H1 (cell line): ENCODE data around the gene MACROD2. TPM values are rescaled to one million over a fixed set of nuclear protein-coding genes. Genes with fewer than 3 reads are reported as not detected.

Experiments
- HDAC2 ChIP-seq, 2 experiments: fragments of 300-600 bp in 1 of 2; sonication (generic) in 1 of 2; IDR thresholded peaks; 2 replicates each; pipeline ENCODE4 v1.6.1; 2011 to 2012; ENCODE audit warnings: low read depth in 2 of 2, low read length in 2 of 2, mild to moderate bottlenecking in 2 of 2, moderate library complexity in 2 of 2, borderline replicate concordance in 1 of 2, inconsistent platforms in 1 of 2
- KDM5A ChIP-seq: fragments of 200-600 bp; IDR thresholded peaks from 2 replicates; pipeline ENCODE4 v1.7.1; 2012; ENCODE audit warnings: mild to moderate bottlenecking, low read length, inconsistent platforms, mixed read lengths
- RBBP5 ChIP-seq: IDR thresholded peaks from 2 replicates; pipeline ENCODE4 v1.7.1; 2012; ENCODE audit warnings: low read depth, mild to moderate bottlenecking, inconsistent platforms, low read length, moderate library complexity, borderline replicate concordance
- TEAD4 ChIP-seq: IDR thresholded peaks from 2 replicates; pipeline ENCODE4 v1.6.1; 2012; ENCODE audit warnings: low read depth, low read length, inconsistent platforms, mixed read lengths
- polyA plus RNA-seq, 7 experiments: library from polyadenylated mRNA; depleted of rRNA in 3 of 7; stranded (reverse) in 5 of 7; unstranded in 2 of 7; fragments of >200 nt in 5 of 7; fragments of 200-250 nt in 2 of 7; gene quantifications; 1 replicate in 5 of 7; 2 replicates in 1 of 7; 4 replicates in 1 of 7; pipeline versions ENCODE4 v1.2.1 to v1.2.3, GENCODE V29; 2011 to 2013; ENCODE audit warnings: missing spikeins in 2 of 7, mixed read lengths in 2 of 7
- total RNA-seq: library from RNA; stranded (reverse); fragmentation: NEBNext Ultra II Directional; extraction: Animal tissue kit (Norgen Biotek cat#: 25700); gene quantifications from 2 replicates; pipeline ENCODE4 v1.2.1, GENCODE V29; 2021

The MACROD2 gene
- total and polyA plus RNA-seq, 2 of the 8 experiments (the other 6 are each of a cell fraction or from before 2014, with no cell fraction given), result 0.70 to 3.9 TPM

DNA sequence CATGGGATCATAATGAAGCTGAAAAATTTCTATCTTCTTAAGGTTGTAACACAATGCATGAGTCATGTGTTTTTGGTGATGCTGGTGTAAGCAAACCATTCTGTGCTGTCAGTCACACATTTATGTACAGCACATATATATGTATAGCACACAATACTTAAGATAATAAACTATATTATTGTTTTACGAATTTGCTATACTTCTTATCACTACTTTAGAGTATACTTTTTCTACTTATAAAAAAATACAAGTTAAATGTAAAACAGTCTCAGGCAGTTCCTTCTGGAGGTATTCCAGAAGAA, 1262.2 kb downstream of the MACROD2 start (continued):
- no peak for TF ChIP-seq HDAC2 (IDR thresholded peaks at IDR 0.05; ENCODE audit: borderline replicate concordance in 1 of 2, low read depth in 2 of 2, low read length in 2 of 2)
- no peak for TF ChIP-seq RBBP5
- no peak for TF ChIP-seq KDM5A
- no peak for TF ChIP-seq TEAD4
